ENCODE results near the gene CUL1. TPM values are rescaled to one million over a fixed set of nuclear protein-coding genes. Genes with fewer than 3 reads are reported as not detected.

CUL1 gene
- total and polyA plus RNA-seq, 2 experiments from 2014 or later, result 35.6 to 71.3 TPM

DNA sequence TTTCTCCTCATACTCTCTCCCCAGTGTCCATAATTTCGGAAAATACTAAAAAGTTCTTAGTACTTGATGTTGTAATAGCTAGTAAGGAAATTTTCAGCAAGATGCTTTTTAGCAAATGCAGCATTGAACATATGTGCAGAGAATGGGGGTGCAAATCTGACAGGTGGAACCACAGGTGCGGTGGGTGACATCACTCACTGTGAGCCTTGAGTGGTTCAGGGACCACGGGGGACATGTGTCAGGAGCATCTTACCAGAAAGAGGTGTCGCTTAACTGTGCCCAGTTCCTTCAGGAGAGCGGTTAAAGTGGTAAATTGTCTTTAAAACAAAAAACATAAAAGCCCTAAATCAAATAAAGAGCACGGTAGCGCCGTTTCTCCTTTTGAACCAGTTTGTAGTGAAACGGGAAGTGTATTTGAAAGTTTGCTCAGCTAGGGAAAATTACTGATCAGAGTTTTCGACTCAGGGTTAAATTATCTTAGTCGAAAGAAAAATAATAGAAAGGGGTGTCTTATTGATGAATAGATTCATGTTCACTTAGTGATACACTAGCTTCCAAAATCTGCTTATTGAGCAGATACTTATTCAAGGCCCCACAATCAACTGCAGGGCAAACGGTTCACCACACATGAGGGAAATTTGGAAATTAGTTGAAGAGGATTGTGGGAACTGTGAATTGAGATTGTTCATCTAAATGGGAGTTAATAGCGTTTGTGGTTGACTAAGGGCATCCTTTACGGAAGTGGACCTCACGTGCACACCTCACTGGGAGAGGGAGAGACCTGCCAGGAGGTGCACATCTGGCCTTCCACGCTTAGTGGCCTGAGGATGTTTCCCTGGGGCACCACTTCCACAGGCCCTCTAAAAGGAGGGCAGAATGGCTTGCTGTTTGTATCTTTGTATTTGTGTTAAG is 12.7 kb downstream of the CUL1 start:
- H3K36me3 Mint-ChIP-seq (ENCODE audit: low read depth), result peaks cover 2% of the 10 kb centered on the region; the same call in 1 of the 3 replicates
- no peak; the same call in 2 of the 3 replicates for ATAC-seq

More for the DNA sequence above, 12.7 kb downstream of the CUL1 start:
- Histone ChIP-seq H3K4me3 (no peak overlapping the region), H3F3A (replicated peaks; ENCODE audit: low read depth) (no peaks in the 10 kb centered on the region), H3K27me3 (ENCODE audit: insufficient read depth) (no peaks in the 10 kb centered on the region), H2AFZ (no peak overlapping the region), H3K9me2 (ENCODE audit: insufficient read depth) (no peaks in the 10 kb centered on the region), H3K4me1 (ENCODE audit: insufficient read depth) (peaks cover 52% of the 10 kb centered on the region), H3K27ac (ENCODE audit: low read depth) (no peak overlapping the region), H3K36me3 (ENCODE audit: insufficient read depth) (no peaks in the 10 kb centered on the region), H3K79me2 (replicated peaks; ENCODE audit: insufficient read depth) (peaks cover 100% of the 10 kb centered on the region), H3K4me2 (no peak overlapping the region), H4K20me1 (replicated peaks; ENCODE audit: insufficient read depth) (peaks cover 48% of the 10 kb centered on the region)
- Mint-ChIP-seq H3K27ac (no peak overlapping the region), H3K27me3 (ENCODE audit: insufficient read depth, low read depth, poor library complexity) (peaks cover 5% of the 10 kb centered on the region), H3K9me3 (no peaks in the 10 kb centered on the region), H3K4me1 (peaks cover 58% of the 10 kb centered on the region), H3K4me3 (no peak overlapping the region)
- no peak for DNase-seq (ENCODE audit: low spot score)
- TF ChIP-seq, protein P1, sequence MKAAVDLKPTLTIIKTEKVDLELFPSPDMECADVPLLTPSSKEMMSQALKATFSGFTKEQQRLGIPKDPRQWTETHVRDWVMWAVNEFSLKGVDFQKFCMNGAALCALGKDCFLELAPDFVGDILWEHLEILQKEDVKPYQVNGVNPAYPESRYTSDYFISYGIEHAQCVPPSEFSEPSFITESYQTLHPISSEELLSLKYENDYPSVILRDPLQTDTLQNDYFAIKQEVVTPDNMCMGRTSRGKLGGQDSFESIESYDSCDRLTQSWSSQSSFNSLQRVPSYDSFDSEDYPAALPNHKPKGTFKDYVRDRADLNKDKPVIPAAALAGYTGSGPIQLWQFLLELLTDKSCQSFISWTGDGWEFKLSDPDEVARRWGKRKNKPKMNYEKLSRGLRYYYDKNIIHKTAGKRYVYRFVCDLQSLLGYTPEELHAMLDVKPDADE (IDR thresholded peaks at IDR 0.05), result no peak
- TF ChIP-seq CREB1 (CRISPR knock-in tag; IDR thresholded peaks at IDR 0.05; ENCODE audit: low read depth) (no peak), STAT1 (IDR thresholded peaks at IDR 0.05; ENCODE audit: unreplicated experiment) (no peak), NANOG (IDR thresholded peaks at IDR 0.05; ENCODE audit: borderline replicate concordance) (no peak), EZH2phosphoT487 (IDR thresholded peaks at IDR 0.05; ENCODE audit: unreplicated experiment) (no peak), EZH2 (IDR thresholded peaks at IDR 0.05; ENCODE audit: low read depth, unreplicated experiment) (no peak), ZNF114 (CRISPR knock-in tag; IDR thresholded peaks at IDR 0.05) (no peak), ZNF331 (CRISPR knock-in tag; IDR thresholded peaks at IDR 0.05; ENCODE audit: low read depth) (no peak), JUNB (IDR thresholded peaks at IDR 0.05; ENCODE audit: unreplicated experiment) (no peak), POLR2AphosphoS5 (IDR thresholded peaks at IDR 0.05; ENCODE audit: low read depth) (no peak)
- TF ChIP-seq, protein P2, sequence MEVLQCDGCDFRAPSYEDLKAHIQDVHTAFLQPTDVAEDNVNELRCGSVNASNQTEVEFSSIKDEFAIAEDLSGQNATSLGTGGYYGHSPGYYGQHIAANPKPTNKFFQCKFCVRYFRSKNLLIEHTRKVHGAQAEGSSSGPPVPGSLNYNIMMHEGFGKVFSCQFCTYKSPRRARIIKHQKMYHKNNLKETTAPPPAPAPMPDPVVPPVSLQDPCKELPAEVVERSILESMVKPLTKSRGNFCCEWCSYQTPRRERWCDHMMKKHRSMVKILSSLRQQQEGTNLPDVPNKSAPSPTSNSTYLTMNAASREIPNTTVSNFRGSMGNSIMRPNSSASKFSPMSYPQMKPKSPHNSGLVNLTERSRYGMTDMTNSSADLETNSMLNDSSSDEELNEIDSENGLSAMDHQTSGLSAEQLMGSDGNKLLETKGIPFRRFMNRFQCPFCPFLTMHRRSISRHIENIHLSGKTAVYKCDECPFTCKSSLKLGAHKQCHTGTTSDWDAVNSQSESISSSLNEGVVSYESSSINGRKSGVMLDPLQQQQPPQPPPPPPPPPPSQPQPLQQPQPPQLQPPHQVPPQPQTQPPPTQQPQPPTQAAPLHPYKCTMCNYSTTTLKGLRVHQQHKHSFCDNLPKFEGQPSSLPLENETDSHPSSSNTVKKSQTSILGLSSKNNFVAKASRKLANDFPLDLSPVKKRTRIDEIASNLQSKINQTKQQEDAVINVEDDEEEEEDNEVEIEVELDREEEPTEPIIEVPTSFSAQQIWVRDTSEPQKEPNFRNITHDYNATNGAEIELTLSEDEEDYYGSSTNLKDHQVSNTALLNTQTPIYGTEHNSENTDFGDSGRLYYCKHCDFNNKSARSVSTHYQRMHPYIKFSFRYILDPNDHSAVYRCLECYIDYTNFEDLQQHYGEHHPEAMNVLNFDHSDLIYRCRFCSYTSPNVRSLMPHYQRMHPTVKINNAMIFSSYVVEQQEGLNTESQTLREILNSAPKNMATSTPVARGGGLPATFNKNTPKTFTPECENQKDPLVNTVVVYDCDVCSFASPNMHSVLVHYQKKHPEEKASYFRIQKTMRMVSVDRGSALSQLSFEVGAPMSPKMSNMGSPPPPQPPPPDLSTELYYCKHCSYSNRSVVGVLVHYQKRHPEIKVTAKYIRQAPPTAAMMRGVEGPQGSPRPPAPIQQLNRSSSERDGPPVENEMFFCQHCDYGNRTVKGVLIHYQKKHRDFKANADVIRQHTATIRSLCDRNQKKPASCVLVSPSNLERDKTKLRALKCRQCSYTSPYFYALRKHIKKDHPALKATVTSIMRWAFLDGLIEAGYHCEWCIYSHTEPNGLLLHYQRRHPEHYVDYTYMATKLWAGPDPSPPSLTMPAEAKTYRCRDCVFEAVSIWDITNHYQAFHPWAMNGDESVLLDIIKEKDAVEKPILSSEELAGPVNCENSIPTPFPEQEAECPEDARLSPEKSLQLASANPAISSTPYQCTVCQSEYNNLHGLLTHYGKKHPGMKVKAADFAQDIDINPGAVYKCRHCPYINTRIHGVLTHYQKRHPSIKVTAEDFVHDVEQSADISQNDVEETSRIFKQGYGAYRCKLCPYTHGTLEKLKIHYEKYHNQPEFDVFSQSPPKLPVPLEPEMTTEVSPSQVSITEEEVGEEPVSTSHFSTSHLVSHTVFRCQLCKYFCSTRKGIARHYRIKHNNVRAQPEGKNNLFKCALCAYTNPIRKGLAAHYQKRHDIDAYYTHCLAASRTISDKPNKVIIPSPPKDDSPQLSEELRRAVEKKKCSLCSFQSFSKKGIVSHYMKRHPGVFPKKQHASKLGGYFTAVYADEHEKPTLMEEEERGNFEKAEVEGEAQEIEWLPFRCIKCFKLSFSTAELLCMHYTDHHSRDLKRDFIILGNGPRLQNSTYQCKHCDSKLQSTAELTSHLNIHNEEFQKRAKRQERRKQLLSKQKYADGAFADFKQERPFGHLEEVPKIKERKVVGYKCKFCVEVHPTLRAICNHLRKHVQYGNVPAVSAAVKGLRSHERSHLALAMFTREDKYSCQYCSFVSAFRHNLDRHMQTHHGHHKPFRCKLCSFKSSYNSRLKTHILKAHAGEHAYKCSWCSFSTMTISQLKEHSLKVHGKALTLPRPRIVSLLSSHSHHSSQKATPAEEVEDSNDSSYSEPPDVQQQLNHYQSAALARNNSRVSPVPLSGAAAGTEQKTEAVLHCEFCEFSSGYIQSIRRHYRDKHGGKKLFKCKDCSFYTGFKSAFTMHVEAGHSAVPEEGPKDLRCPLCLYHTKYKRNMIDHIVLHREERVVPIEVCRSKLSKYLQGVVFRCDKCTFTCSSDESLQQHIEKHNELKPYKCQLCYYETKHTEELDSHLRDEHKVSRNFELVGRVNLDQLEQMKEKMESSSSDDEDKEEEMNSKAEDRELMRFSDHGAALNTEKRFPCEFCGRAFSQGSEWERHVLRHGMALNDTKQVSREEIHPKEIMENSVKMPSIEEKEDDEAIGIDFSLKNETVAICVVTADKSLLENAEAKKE (CRISPR knock-in tag; IDR thresholded peaks at IDR 0.05), result no peak
- TF ChIP-seq, protein P3, sequence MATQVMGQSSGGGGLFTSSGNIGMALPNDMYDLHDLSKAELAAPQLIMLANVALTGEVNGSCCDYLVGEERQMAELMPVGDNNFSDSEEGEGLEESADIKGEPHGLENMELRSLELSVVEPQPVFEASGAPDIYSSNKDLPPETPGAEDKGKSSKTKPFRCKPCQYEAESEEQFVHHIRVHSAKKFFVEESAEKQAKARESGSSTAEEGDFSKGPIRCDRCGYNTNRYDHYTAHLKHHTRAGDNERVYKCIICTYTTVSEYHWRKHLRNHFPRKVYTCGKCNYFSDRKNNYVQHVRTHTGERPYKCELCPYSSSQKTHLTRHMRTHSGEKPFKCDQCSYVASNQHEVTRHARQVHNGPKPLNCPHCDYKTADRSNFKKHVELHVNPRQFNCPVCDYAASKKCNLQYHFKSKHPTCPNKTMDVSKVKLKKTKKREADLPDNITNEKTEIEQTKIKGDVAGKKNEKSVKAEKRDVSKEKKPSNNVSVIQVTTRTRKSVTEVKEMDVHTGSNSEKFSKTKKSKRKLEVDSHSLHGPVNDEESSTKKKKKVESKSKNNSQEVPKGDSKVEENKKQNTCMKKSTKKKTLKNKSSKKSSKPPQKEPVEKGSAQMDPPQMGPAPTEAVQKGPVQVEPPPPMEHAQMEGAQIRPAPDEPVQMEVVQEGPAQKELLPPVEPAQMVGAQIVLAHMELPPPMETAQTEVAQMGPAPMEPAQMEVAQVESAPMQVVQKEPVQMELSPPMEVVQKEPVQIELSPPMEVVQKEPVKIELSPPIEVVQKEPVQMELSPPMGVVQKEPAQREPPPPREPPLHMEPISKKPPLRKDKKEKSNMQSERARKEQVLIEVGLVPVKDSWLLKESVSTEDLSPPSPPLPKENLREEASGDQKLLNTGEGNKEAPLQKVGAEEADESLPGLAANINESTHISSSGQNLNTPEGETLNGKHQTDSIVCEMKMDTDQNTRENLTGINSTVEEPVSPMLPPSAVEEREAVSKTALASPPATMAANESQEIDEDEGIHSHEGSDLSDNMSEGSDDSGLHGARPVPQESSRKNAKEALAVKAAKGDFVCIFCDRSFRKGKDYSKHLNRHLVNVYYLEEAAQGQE (IDR thresholded peaks at IDR 0.05; ENCODE audit: unreplicated experiment), result no peak
- TF ChIP-seq, protein P4, sequence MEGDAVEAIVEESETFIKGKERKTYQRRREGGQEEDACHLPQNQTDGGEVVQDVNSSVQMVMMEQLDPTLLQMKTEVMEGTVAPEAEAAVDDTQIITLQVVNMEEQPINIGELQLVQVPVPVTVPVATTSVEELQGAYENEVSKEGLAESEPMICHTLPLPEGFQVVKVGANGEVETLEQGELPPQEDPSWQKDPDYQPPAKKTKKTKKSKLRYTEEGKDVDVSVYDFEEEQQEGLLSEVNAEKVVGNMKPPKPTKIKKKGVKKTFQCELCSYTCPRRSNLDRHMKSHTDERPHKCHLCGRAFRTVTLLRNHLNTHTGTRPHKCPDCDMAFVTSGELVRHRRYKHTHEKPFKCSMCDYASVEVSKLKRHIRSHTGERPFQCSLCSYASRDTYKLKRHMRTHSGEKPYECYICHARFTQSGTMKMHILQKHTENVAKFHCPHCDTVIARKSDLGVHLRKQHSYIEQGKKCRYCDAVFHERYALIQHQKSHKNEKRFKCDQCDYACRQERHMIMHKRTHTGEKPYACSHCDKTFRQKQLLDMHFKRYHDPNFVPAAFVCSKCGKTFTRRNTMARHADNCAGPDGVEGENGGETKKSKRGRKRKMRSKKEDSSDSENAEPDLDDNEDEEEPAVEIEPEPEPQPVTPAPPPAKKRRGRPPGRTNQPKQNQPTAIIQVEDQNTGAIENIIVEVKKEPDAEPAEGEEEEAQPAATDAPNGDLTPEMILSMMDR (conservative IDR thresholded peaks at IDR 0.05; ENCODE audit: low read depth in 2 of 2), result no peak
